ENCODE results near the gene FIP1L1. TPM values are rescaled to one million over a fixed set of nuclear protein-coding genes. Genes with fewer than 3 reads are reported as not detected.

FIP1L1 gene
- total and polyA plus RNA-seq, 9 of the 15 experiments (the other 6 are each of a cell fraction or from before 2014, with no cell fraction given): 34.6 to 137 (median 72.0) TPM

DNA sequence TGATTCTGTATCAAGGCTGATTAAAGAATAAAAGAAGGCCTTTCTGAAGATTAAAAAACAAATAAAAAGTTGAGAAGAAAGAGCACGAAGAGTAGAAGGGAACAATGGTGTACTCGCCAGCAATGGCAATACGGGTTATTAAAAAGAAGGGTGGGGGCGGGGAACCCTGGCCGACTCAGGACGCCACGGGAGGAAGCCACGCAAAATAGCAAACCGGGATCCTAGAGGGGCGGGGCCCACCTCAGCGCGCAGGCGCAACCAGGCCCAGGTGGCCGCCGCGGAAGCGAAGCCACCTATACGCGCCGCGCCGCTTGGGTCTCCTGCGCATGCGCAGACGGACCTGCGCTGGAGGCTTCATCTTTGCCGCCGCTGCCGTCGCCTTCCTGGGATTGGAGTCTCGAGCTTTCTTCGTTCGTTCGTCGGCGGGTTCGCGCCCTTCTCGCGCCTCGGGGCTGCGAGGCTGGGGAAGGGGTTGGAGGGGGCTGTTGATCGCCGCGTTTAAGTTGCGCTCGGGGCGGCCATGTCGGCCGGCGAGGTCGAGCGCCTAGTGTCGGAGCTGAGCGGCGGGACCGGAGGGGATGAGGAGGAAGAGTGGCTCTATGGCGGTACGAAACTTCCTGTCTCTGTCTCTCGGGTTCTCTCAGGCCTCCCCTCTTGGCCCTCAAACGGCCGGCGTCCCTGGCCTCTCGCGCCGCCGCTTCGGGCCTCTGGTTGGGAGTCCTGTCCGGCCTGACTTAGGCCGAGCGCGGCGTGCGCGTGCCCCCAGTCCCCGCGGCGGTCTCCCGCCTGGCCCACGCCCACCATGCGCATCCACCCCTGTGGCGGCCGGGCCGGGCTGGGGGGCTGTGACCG, at the start of gene FIP1L1 (continued):
- TF ChIP-seq, protein P1, sequence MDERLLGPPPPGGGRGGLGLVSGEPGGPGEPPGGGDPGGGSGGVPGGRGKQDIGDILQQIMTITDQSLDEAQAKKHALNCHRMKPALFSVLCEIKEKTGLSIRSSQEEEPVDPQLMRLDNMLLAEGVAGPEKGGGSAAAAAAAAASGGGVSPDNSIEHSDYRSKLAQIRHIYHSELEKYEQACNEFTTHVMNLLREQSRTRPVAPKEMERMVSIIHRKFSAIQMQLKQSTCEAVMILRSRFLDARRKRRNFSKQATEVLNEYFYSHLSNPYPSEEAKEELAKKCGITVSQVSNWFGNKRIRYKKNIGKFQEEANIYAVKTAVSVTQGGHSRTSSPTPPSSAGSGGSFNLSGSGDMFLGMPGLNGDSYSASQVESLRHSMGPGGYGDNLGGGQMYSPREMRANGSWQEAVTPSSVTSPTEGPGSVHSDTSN (CRISPR knock-in tag; IDR thresholded peaks at IDR 0.05; ENCODE audit: low read depth): no peak
- TF ChIP-seq, protein P1 (tag; conservative IDR thresholded peaks at IDR 0.05; ENCODE audit: low read depth): no peak
- peak in 1 of 2 experiments; percentile 86; a peak in 2 of 4 replicates for TF ChIP-seq TEAD1 (CRISPR knock-in tag; IDR thresholded peaks at IDR 0.05)
- TF ChIP-seq TBL1XR1 (IDR thresholded peaks at IDR 0.05; ENCODE audit: low read length in 2 of 2): no peak
- no peak for TF ChIP-seq STAT5A (IDR thresholded peaks at IDR 0.05; ENCODE audit: borderline replicate concordance, low read length)
- TF ChIP-seq GABPB1 (CRISPR knock-in tag; IDR thresholded peaks at IDR 0.05): peak; percentile 79
- TF ChIP-seq CSDE1 (IDR thresholded peaks at IDR 0.05): no peak
- TF ChIP-seq, protein P2, sequence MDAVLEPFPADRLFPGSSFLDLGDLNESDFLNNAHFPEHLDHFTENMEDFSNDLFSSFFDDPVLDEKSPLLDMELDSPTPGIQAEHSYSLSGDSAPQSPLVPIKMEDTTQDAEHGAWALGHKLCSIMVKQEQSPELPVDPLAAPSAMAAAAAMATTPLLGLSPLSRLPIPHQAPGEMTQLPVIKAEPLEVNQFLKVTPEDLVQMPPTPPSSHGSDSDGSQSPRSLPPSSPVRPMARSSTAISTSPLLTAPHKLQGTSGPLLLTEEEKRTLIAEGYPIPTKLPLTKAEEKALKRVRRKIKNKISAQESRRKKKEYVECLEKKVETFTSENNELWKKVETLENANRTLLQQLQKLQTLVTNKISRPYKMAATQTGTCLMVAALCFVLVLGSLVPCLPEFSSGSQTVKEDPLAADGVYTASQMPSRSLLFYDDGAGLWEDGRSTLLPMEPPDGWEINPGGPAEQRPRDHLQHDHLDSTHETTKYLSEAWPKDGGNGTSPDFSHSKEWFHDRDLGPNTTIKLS (IDR thresholded peaks at IDR 0.05; ENCODE audit: borderline replicate concordance, low read depth): peak; percentile 60; the same call in 1 of the 2 replicates
- TF ChIP-seq, protein P3, sequence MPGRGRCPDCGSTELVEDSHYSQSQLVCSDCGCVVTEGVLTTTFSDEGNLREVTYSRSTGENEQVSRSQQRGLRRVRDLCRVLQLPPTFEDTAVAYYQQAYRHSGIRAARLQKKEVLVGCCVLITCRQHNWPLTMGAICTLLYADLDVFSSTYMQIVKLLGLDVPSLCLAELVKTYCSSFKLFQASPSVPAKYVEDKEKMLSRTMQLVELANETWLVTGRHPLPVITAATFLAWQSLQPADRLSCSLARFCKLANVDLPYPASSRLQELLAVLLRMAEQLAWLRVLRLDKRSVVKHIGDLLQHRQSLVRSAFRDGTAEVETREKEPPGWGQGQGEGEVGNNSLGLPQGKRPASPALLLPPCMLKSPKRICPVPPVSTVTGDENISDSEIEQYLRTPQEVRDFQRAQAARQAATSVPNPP (IDR thresholded peaks at IDR 0.05; ENCODE audit: borderline replicate concordance, insufficient read depth, insufficient read length): no peak
- TF ChIP-seq, protein P4, sequence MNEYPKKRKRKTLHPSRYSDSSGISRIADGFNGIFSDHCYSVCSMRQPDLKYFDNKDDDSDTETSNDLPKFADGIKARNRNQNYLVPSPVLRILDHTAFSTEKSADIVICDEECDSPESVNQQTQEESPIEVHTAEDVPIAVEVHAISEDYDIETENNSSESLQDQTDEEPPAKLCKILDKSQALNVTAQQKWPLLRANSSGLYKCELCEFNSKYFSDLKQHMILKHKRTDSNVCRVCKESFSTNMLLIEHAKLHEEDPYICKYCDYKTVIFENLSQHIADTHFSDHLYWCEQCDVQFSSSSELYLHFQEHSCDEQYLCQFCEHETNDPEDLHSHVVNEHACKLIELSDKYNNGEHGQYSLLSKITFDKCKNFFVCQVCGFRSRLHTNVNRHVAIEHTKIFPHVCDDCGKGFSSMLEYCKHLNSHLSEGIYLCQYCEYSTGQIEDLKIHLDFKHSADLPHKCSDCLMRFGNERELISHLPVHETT (CRISPR knock-in tag; conservative IDR thresholded peaks at IDR 0.05 in 1 of 2, IDR thresholded peaks at IDR 0.05 in 1 of 2): 0 out of 4 replicates have a peak, but pooled peaks of 1 of the 2 experiments have one; percentile 47
- TF ChIP-seq KDM2B (CRISPR knock-in tag; IDR thresholded peaks at IDR 0.05): no peak; the same call in 1 of the 2 replicates
- TF ChIP-seq ZNF212 (CRISPR knock-in tag; IDR thresholded peaks at IDR 0.05): no peak
- TF ChIP-seq POLR2B (IDR thresholded peaks at IDR 0.05; ENCODE audit: low read depth, partially characterized antibody): peak; percentile 97
- TF ChIP-seq, protein P5, sequence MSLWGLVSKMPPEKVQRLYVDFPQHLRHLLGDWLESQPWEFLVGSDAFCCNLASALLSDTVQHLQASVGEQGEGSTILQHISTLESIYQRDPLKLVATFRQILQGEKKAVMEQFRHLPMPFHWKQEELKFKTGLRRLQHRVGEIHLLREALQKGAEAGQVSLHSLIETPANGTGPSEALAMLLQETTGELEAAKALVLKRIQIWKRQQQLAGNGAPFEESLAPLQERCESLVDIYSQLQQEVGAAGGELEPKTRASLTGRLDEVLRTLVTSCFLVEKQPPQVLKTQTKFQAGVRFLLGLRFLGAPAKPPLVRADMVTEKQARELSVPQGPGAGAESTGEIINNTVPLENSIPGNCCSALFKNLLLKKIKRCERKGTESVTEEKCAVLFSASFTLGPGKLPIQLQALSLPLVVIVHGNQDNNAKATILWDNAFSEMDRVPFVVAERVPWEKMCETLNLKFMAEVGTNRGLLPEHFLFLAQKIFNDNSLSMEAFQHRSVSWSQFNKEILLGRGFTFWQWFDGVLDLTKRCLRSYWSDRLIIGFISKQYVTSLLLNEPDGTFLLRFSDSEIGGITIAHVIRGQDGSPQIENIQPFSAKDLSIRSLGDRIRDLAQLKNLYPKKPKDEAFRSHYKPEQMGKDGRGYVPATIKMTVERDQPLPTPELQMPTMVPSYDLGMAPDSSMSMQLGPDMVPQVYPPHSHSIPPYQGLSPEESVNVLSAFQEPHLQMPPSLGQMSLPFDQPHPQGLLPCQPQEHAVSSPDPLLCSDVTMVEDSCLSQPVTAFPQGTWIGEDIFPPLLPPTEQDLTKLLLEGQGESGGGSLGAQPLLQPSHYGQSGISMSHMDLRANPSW (CRISPR knock-in tag; IDR thresholded peaks at IDR 0.05): no peak; the same call in 1 of the 2 replicates

Measured in K562 (cell line).